ENCODE results near the gene SEPTIN10.

The SEPTIN10 gene

GRCh38 chr2:109501461-109501860, 112.3 kb downstream of the SEPTIN10 start:
- no peak overlapping the region for H3K4me3 ChIP-seq (ENCODE audit: low read depth, low read length)

DNA sequence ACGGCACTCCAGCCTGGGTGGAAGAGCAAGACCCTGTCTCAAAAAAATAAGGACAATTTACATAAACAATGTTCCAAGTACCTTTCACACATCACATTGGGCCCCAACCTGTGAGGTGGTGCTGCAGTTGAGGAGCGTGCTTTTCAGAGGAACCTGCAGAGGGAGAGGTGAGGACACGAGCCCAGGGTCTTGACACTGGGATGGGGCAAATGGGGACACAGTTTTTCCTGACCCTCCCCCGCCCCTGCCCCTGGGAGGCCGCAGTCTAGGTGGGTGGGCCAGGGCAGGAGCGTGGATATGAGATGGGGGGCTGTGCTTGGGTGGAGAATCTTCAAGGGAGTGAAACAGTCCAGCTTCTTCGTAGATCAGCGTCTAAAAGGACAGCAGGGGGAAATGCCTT, 112.9 kb downstream of the SEPTIN10 start:
- no peak overlapping the region for H3K4me3 ChIP-seq (ENCODE audit: low read depth, low read length)

- H3K4me3 ChIP-seq (ENCODE audit: low read depth, low read length) = no peak overlapping the region
Measured at GRCh38 chr2:109499566-109499965, 114.2 kb downstream of the SEPTIN10 start.

DNA sequence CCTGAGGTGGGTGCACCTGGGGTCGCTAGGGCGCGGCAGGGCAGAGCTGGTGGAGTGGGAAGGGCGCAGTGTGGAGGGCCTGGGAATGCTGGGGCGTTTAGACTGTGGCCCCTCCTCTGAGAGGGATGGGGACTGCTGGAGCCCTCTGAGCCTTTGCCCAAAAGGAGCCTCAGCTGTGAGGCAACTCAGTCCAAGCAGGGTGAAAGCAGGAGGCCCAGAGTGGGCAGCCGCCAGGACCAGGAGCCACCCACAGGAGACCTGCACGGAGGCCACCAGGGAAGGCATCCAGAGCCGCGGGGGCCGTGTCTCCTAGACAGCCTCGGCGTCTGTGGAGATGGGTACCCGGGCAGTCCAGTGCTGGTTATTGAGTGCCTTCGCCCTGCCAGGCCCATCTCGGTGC, 114.9 kb downstream of the SEPTIN10 start:
- no peak overlapping the region for H3K4me3 ChIP-seq (ENCODE audit: low read depth, low read length)

- H3K4me3 ChIP-seq (ENCODE audit: low read depth, low read length) = no peak overlapping the region
Measured at GRCh38 chr2:109497911-109498870, 115.6 kb downstream of the SEPTIN10 start.

DNA sequence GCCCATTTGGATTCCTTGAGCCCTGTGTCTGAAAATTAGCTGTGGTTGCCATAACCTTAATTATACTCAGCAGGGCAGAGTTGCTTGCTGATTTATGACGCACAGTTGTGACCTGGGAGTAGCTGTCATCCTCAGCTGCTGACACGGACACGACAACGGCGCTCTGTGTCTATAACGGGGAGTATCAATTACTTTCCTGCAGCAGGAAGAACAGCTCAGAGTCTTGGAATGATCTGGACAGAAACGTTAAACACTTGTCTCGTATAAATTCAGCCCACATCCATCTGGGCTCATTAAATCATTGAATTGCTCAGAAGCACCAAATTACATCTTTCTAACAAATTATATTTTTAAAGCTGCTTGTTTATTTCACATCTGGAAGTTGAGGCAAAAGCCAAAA, 116.3 kb downstream of the SEPTIN10 start:
- no peak overlapping the region for H3K4me3 ChIP-seq (ENCODE audit: low read depth, low read length)

- no peak overlapping the region for H3K4me3 ChIP-seq (ENCODE audit: low read depth, low read length)
Measured at GRCh38 chr2:109494351-109494750, 119.4 kb downstream of the SEPTIN10 start.

- H3K4me3 ChIP-seq (ENCODE audit: low read depth, low read length) = no peak overlapping the region
Measured at GRCh38 chr2:109493176-109493935, 120.4 kb downstream of the SEPTIN10 start.
